C4-2B (cell line): ENCODE data around the gene ST8SIA6.

Source experiments
- CTCF ChIP-seq: fragments of 450-650 bp; conservative IDR thresholded peaks from 2 replicates; pipeline ENCODE4 v1.5.1; 2017; ENCODE audit warnings: mild to moderate bottlenecking
- ZFX ChIP-seq: fragments of 450-650 bp; IDR thresholded peaks from 2 replicates; pipeline ENCODE4 v1.6.1; 2017

- no peak for TF ChIP-seq CTCF
- TF ChIP-seq ZFX, result no peak
Measured at GRCh38 chr10:17403161-17403560, 51.2 kb downstream of the ST8SIA6 start.
